Endothelial cell of coronary artery (primary cell): ENCODE data around the gene PDE6B. TPM values are rescaled to one million over a fixed set of nuclear protein-coding genes. Genes with fewer than 3 reads are reported as not detected.

Experiments
- total RNA-seq: library from RNA; depleted of rRNA; stranded (reverse); fragments of >200 nt; gene quantifications from 2 replicates; pipeline ENCODE4 v1.2.3, GENCODE V29; 2014

PDE6B gene
- total RNA-seq: 1.7 and 3.2 TPM in 2 replicates

GRCh38 chr4:624705-625590 lies at the start of gene PDE6B:
PDE6B (plus strand) TSS chr4:625573; CDS start chr4:625627, 54 bp downstream.

GRCh38 chr4:576245-576821 lies 49.0 kb upstream of the PDE6B start, which contains the start of gene TMEM271:
TMEM271 (minus strand) TSS chr4:576295; CDS start chr4:576062, 233 bp downstream.

GRCh38 chr4:674172-675035 lies 49.0 kb downstream of the PDE6B start, which contains the start of the genes ATP5ME and MYL5:
ATP5ME (minus strand) TSS chr4:674276; CDS start chr4:674247, 29 bp downstream.
MYL5 (plus strand) TSS chr4:674542; CDS start chr4:678027, 3,485 bp downstream.

GRCh38 chr4:688854-689681 lies 63.7 kb downstream of the PDE6B start, which contains the start of gene SLC49A3:
SLC49A3 (minus strand) TSS chr4:689151; CDS start chr4:689127, 24 bp downstream.

GRCh38 chr4:705278-706082 lies 80.1 kb downstream of the PDE6B start, which contains the start of gene PCGF3:
PCGF3 (plus strand) TSS chr4:705832; CDS start chr4:733681, 27,849 bp downstream.

Other genes starting within 250 kb of the PDE6B start
- 12.7 and 19.1 TPM in 2 replicates for gene ZNF721, start 126.4 kb upstream of the PDE6B start, total RNA-seq
- gene PIGG, start 126.4 kb upstream of the PDE6B start, total RNA-seq: 49.2 and 62.3 TPM in 2 replicates
- gene TMEM271, start 49.3 kb upstream of the PDE6B start, total RNA-seq: not detected in 2 replicates
- gene ATP5ME, start 48.7 kb downstream of the PDE6B start, total RNA-seq: 348 and 417 TPM in 2 replicates
- 12.0 and 14.0 TPM in 2 replicates for gene MYL5, start 49.0 kb downstream of the PDE6B start, total RNA-seq
- 1.7 and 3.3 TPM in 2 replicates for gene SLC49A3, start 63.6 kb downstream of the PDE6B start, total RNA-seq
- 46.2 and 60.5 TPM in 2 replicates for gene PCGF3, start 80.3 kb downstream of the PDE6B start, total RNA-seq
- gene CPLX1, start 200.6 kb downstream of the PDE6B start, total RNA-seq: 0.47 and 8.0 TPM in 2 replicates